ENCODE results near the gene NADK2. TPM values are rescaled to one million over a fixed set of nuclear protein-coding genes. Genes with fewer than 3 reads are reported as not detected.

The NADK2 gene
- total RNA-seq, 1 experiment from 2014 or later: 16.0 TPM

DNA sequence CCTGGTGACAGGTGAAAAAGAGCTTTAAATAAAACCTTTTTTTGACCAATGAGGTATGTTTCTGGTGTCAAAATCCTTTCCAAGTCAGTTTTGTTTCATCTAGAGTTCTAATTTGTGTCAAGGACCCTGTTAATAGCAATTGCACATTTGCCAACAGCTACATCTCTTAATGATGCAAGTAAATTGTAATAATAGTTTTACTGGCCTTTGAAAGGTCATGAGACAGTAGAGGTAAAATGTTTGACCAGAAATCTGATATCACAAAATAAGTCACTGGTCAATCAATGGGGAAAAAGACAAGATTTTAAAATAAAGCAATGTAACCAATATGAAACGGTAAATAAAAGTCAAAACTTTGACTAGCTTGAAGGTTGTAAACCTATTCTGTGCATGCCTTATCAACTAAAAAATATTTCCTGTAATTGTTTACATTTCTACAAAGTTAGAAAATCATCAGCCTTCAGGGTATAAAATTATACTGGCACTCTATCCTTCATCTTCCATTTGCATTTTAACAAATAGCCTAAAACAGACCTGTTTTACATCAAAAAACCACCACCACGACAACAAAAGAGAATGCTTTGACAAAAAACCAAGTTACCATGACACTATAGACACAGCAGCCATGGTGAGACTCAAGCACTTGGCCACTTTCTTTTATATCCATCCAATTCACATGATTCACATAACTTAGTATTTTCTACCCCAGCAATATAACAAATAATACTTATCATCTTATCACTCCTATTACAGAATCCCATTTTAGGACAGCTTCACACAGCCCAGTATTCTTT, 3.0 kb downstream of the NADK2 start:
- DNase-seq: no peak
- Histone ChIP-seq H3K27me3 (ENCODE audit: control insufficient read depth, insufficient read depth, low read length) (peaks cover 10% of the 10 kb centered on the region), H3K4me3 (ENCODE audit: insufficient read depth, low read depth, low read length) (no peak overlapping the region), H3K36me3 (replicated peaks; ENCODE audit: control insufficient read depth, insufficient read depth, low read length) (no peaks in the 10 kb centered on the region)

DNA sequence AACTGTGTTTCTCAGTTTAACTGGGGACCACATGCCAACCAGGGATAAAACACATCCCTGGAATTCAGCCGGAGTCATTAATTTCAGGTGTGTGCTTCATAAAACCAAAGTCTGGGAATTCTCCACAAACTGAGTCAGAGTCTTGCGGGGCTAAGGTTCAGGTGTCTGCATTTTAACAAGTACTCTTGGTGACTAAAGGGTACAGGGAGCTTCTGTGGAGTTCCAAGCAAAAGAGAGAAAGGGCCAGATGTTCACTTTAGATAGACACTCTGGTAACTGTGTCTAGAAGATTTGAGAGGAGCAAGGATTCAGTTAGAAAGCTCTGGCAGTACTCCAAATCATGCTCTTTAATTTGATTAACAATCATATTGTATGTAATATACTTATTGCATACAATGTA, 4.0 kb downstream of the NADK2 start:
- DNase-seq: no peak
- Histone ChIP-seq H3K27me3 (ENCODE audit: control insufficient read depth, insufficient read depth, low read length) (peaks cover 4% of the 10 kb centered on the region), H3K4me3 (ENCODE audit: insufficient read depth, low read depth, low read length) (no peak overlapping the region), H3K36me3 (replicated peaks; ENCODE audit: control insufficient read depth, insufficient read depth, low read length) (no peaks in the 10 kb centered on the region)

DNA sequence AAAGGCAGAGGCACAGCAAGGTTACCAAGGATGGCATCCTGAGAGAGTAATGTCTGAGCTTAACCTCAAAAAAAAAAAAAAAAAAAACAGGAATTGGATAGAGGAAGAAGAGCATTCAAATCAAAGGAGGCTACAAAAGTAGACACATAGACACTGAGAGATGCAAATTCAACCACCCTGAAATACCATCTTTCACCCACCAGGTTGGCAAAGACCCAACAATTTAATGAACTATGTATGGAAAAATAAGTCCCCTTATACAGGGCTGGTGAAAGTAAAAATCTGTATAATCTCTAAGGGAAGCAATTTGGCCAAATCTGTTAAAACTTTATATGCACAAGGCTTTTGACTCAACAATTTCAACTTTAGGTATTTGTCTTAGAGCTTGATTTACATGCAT, 4.9 kb downstream of the NADK2 start:
- H3K4me3 ChIP-seq (ENCODE audit: insufficient read depth, low read depth, low read length): no peak overlapping the region
- H3K36me3 ChIP-seq (replicated peaks; ENCODE audit: control insufficient read depth, insufficient read depth, low read length): no peaks in the 10 kb centered on the region
- DNase-seq: no peak
- H3K27me3 ChIP-seq (ENCODE audit: control insufficient read depth, insufficient read depth, low read length): no peaks in the 10 kb centered on the region

DNA sequence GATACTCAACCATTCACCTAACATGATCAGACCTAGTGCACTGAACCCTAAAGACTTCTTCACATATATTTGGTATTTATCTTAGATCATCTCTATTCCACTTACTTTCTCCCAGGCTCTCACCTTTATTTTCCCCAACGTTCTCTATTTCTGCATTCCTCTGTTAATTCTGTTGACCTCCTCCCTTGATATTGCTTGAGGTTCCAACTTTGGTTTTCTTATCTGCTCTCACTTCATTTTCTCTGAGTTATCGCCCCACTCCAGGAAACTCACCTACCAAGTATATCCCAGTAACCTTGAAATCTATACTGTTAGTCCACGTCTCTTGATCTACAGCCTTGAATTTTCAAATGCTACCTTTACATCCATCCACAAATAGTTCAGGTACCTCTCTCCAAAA, 9.2 kb downstream of the NADK2 start:
- H3K27me3 ChIP-seq (ENCODE audit: control insufficient read depth, insufficient read depth, low read length): no peaks in the 10 kb centered on the region
- H3K4me3 ChIP-seq (ENCODE audit: insufficient read depth, low read depth, low read length): no peak overlapping the region
- no peak for DNase-seq
- no peaks in the 10 kb centered on the region for H3K36me3 ChIP-seq (replicated peaks; ENCODE audit: control insufficient read depth, insufficient read depth, low read length)

DNA sequence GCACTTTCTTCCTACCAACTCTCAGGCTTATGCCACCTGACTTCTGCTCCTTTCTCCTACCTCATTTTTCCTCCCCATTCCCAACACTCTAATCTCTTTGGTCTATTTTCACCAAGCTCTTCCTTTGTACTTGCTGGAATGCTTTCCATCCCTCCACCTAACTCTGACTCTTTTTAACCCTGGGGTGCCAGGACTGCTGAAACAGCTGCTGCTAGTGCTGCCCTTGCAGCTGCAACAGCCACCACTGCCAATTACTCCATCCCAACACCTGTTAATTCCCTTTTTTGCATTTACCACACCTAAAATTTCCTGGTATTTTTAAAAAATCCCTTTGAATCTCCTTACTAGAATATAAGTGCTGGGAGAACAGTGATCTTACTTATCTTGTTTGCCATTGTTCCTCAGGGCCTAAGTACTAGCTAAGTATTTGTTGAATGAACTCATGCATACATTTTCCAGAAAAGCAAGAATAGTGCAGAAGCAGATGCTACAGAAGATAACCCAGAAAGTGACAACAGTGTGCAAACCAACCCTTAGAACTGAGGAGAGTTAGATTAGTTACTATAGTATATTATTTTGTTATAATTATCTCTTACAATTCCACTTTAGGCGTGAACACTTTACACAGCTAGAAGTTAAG, 11.5 kb downstream of the NADK2 start:
- no peaks in the 10 kb centered on the region for H3K36me3 ChIP-seq (replicated peaks; ENCODE audit: control insufficient read depth, insufficient read depth, low read length)
- no peak overlapping the region for H3K4me3 ChIP-seq (ENCODE audit: insufficient read depth, low read depth, low read length)
- no peak for DNase-seq
- no peaks in the 10 kb centered on the region for H3K27me3 ChIP-seq (ENCODE audit: control insufficient read depth, insufficient read depth, low read length)

DNA sequence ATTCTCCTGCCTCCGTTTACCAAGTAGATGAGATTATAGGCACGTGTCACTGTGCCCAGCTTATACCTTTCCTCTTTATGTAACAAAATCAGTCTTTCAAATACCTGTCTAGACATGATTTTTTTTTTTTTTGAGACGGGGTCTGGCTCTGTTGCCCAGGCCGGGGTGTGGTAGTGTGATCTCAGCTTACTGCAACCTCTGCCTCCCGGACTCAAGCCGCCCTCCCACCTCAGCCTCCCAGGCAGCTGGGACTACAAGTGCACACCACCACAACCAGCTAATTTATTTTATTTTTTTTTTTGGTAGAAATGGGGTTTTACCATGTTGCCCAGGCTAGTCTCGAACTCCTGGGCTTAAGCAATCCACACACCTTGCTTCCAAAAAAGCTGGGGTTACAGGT, 13.2 kb downstream of the NADK2 start:
- Histone ChIP-seq H3K27me3 (ENCODE audit: control insufficient read depth, insufficient read depth, low read length) (no peaks in the 10 kb centered on the region), H3K36me3 (replicated peaks; ENCODE audit: control insufficient read depth, insufficient read depth, low read length) (no peaks in the 10 kb centered on the region), H3K4me3 (ENCODE audit: insufficient read depth, low read depth, low read length) (no peak overlapping the region)
- DNase-seq: no peak

DNA sequence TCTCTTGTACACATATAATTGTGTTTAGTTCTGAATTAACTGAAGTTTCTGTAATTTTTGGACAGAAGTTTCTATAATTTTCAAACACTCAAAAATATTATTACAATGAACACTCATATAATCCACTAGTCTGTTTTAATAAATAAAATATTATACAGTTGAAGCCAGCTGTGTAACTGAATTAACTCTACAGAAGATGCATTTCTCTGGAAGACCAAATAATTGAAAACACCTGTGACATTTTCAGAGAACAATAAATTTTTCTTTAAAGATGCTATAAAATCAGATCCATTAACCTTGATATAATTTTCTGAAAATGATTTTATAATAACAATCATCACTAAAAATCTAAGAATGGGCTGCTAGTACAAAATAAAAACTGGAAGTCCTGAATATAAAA, 14.7 kb downstream of the NADK2 start:
- Histone ChIP-seq H3K4me3 (ENCODE audit: insufficient read depth, low read depth, low read length) (no peak overlapping the region), H3K36me3 (replicated peaks; ENCODE audit: control insufficient read depth, insufficient read depth, low read length) (no peaks in the 10 kb centered on the region), H3K27me3 (ENCODE audit: control insufficient read depth, insufficient read depth, low read length) (no peaks in the 10 kb centered on the region)
- no peak for DNase-seq

DNA sequence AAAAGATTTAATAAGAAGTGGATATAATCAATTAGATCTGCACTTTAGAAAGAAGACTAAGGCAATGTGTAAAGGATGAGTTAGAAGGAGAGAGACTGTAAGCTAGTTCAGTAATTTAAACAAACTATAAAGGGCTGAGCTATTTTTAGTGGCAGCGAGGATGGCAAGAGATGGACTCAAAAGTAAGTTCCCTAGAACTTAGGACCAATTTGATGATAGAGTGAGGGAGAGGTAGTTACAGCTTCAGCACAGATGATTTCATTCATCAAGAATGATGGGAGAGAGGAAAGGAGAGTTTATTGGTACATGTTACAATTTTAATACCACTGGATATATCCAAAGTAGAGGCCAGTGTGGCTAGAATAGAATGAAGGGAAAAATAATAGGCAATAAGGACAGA, 19.1 kb downstream of the NADK2 start:
- no peaks in the 10 kb centered on the region for H3K36me3 ChIP-seq (replicated peaks; ENCODE audit: control insufficient read depth, insufficient read depth, low read length)
- no peaks in the 10 kb centered on the region for H3K27me3 ChIP-seq (ENCODE audit: control insufficient read depth, insufficient read depth, low read length)
- H3K4me3 ChIP-seq (ENCODE audit: insufficient read depth, low read depth, low read length): no peak overlapping the region
- no peak for DNase-seq

DNA sequence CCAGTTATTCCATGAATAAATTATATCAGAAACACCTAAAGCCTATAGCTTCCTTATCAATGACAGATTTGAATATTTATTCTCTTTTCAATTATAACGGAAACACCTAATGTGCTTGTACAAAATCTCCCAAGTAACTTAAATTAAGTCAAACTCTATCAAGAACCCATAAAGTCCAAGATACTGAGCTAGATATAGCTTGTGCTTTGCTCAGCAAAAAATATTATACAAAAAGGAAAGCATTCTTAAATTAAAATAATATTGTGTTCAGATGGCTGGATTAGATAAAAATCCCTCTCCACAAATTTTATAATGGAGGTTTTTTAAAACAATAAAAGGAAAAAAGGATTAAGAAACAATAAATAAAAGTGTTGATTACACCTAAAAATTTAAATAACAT, 23.7 kb downstream of the NADK2 start:
- no peaks in the 10 kb centered on the region for H3K27me3 ChIP-seq (ENCODE audit: control insufficient read depth, insufficient read depth, low read length)
- H3K36me3 ChIP-seq (replicated peaks; ENCODE audit: control insufficient read depth, insufficient read depth, low read length): no peaks in the 10 kb centered on the region
- no peak overlapping the region for H3K4me3 ChIP-seq (ENCODE audit: insufficient read depth, low read depth, low read length)
- DNase-seq: no peak

DNA sequence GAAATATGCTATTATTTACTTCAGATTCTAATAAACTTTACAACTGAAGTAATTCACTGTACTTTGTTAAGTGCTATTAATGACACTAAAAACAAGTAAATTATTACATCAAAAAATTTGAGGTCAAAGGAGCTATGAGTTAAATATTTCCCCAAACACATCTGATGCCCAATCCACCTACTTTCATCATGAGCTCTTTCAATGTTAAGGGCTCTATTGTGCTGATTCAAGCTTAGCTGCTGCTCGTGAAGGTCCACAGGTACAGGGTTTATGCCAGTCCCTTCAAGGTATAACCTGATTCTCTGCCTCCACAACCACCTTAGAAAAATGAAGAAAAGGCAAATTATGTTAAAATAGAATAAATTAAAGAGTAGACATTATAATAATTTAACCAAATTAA, 24.2 kb downstream of the NADK2 start:
- no peak for DNase-seq
- H3K36me3 ChIP-seq (replicated peaks; ENCODE audit: control insufficient read depth, insufficient read depth, low read length): no peaks in the 10 kb centered on the region
- no peak overlapping the region for H3K4me3 ChIP-seq (ENCODE audit: insufficient read depth, low read depth, low read length)
- no peaks in the 10 kb centered on the region for H3K27me3 ChIP-seq (ENCODE audit: control insufficient read depth, insufficient read depth, low read length)

DNA sequence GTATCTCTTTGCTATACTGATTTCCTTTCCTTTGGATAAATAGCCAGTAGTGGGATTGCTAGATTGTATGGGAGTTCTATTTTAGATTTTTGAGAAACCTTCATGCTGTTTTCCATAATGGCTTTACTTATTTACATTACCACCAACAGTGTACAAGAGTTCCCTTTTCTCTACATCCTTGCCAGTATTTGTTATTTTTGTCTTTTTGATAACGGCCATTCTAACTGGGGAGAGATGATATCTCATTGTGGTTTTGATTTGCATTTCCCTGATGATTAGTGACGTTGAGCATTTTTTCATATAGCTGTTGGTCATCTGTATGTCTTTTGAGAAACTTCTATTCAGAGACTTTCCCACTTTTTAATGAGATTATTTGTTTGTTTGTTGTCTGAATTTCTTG, 25.8 kb downstream of the NADK2 start:
- no peaks in the 10 kb centered on the region for H3K27me3 ChIP-seq (ENCODE audit: control insufficient read depth, insufficient read depth, low read length)
- H3K4me3 ChIP-seq (ENCODE audit: insufficient read depth, low read depth, low read length): no peak overlapping the region
- H3K36me3 ChIP-seq (replicated peaks; ENCODE audit: control insufficient read depth, insufficient read depth, low read length): no peaks in the 10 kb centered on the region
- no peak for DNase-seq

DNA sequence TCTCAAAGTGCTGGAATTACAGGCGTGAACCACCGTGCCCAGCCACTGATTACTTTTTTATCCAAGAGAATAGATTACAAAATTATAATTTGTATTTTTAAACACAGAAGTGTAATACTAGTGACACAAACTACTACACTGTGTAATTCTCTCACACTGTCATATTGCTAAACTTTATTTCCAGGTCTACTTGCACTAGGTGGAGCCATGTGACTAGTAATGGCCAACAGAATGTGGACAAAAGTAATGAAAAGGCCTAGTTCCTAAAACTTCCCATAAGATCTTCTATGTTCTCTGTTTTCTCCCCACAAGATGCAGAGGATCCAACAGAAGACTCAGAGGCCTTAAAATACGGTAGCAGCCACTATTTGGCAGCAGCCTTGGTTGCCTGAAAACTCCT, 27.3 kb downstream of the NADK2 start:
- Histone ChIP-seq H3K27me3 (ENCODE audit: control insufficient read depth, insufficient read depth, low read length) (no peaks in the 10 kb centered on the region), H3K4me3 (ENCODE audit: insufficient read depth, low read depth, low read length) (no peak overlapping the region), H3K36me3 (replicated peaks; ENCODE audit: control insufficient read depth, insufficient read depth, low read length) (no peaks in the 10 kb centered on the region)
- no peak for DNase-seq

DNA sequence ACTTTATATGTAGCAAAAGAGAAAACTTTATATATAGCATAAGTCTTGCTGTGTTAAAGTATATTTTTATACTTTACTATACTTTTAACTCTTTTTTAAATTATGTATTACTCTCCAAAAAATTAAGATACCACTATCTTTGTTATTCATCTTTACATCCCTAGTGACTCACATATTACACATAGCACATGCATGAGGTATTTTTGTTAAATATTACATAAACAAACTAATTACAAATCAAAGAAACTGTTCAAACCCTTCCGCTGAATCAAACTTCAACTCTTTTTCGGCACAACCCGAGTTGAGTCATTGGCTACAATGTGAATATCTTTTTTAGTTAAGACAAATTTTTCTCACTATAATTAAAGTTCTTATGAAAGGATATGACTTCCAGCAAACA, 32.1 kb downstream of the NADK2 start:
- Histone ChIP-seq H3K27me3 (ENCODE audit: control insufficient read depth, insufficient read depth, low read length) (no peaks in the 10 kb centered on the region), H3K4me3 (ENCODE audit: insufficient read depth, low read depth, low read length) (no peak overlapping the region), H3K36me3 (replicated peaks; ENCODE audit: control insufficient read depth, insufficient read depth, low read length) (no peaks in the 10 kb centered on the region)
- DNase-seq: no peak

DNA sequence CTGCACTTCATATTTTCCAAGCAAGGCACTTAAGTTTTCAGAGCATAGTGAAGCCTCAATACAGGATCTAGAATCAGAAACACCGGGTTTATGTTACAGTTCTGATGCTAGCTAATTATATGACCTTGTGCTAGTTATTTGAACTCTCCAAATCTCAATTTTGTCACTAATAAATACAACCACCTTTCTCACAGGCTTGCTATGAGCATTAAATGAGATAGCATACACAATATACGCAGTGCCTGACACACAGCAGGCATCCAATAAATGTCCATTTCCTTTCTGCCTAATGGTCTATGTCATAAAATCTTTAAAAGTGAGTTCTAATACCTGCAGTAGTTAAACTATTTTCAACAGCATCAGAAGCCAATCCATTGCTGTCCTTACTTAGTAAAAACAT, 32.9 kb downstream of the NADK2 start:
- H3K4me3 ChIP-seq (ENCODE audit: insufficient read depth, low read depth, low read length): no peak overlapping the region

DNA sequence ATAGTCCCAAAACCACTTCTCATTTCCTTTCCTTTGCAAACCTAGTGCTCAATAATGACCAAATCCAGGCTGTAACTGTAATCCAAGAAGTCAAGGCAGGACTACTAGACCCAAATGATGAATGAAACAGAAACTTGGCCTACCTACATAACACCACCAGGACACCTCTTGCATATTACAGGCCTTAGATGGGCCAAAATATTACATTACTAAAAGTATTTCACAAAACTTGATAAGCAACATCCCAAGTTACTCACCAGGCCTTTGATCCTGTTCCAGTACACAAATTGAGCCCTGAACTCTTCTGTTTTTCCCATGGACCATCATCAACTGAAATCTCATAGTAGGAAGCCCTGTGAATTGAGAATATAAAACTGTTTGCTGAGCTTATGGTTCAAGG, 34.8 kb downstream of the NADK2 start:
- no peak for DNase-seq
- H3K36me3 ChIP-seq (replicated peaks; ENCODE audit: control insufficient read depth, insufficient read depth, low read length): no peaks in the 10 kb centered on the region
- H3K4me3 ChIP-seq (ENCODE audit: insufficient read depth, low read depth, low read length): no peak overlapping the region
- H3K27me3 ChIP-seq (ENCODE audit: control insufficient read depth, insufficient read depth, low read length): no peaks in the 10 kb centered on the region

More for the DNA sequence above, 32.9 kb downstream of the NADK2 start:
- H3K27me3 ChIP-seq (ENCODE audit: control insufficient read depth, insufficient read depth, low read length): no peaks in the 10 kb centered on the region
- no peaks in the 10 kb centered on the region for H3K36me3 ChIP-seq (replicated peaks; ENCODE audit: control insufficient read depth, insufficient read depth, low read length)
- DNase-seq: no peak

Data from H7 (cell line).